Hepatocyte (in vitro differentiated cells): ENCODE results near the gene ESYT3.

Experiments
- CTCF ChIP-seq: fragments of 200-600 bp; sonication (generic); IDR thresholded peaks from 2 replicates; pipeline ENCODE4 v1.5.1; 2016; ENCODE audit warnings: antibody characterized with exemption, mild to moderate bottlenecking; ENCODE audit not compliant: poor library complexity
- EZH2 ChIP-seq: fragments of 200-600 bp; sonication (generic); IDR thresholded peaks from 2 replicates; pipeline ENCODE4 v1.6.1; 2016; ENCODE audit warnings: antibody characterized with exemption, mild to moderate bottlenecking, borderline replicate concordance

GRCh38 chr3:138404121-138404520, 30.3 kb upstream of the ESYT3 start:
- TF ChIP-seq EZH2 (no peak), CTCF (no peak)
